Measurements from ENCODE around the gene RTL5.

GRCh38 chrX:72108666-72109065 lies 23.0 kb downstream of the RTL5 start:
- TF ChIP-seq CTCF (IDR thresholded peaks at IDR 0.05) (no peak), YY1 (IDR thresholded peaks at IDR 0.05; ENCODE audit: low read depth) (no peak), TEAD4 (IDR thresholded peaks at IDR 0.05; ENCODE audit: borderline replicate concordance, insufficient read depth) (no peak), USF1 (IDR thresholded peaks at IDR 0.05; ENCODE audit: borderline replicate concordance, low read depth) (no peak), POLR2AphosphoS5 (IDR thresholded peaks at IDR 0.05; ENCODE audit: low read depth, low read length) (no peak), SMC3 (IDR thresholded peaks at IDR 0.05; ENCODE audit: low read depth, low read length) (no peak), REST (IDR thresholded peaks at IDR 0.05; ENCODE audit: low read depth, low read length) (no peak), EP300 (IDR thresholded peaks at IDR 0.05; ENCODE audit: borderline replicate concordance in 1 of 2, low read depth in 1 of 2, low read length in 1 of 2) (no peak), JUND (IDR thresholded peaks at IDR 0.05) (no peak), RAD21 (IDR thresholded peaks at IDR 0.05; ENCODE audit: low read length) (no peak), GABPA (IDR thresholded peaks at IDR 0.05; ENCODE audit: low read depth) (no peak), CHD2 (IDR thresholded peaks at IDR 0.05; ENCODE audit: low read length, partially characterized antibody) (no peak)
- TF ChIP-seq, protein P1, sequence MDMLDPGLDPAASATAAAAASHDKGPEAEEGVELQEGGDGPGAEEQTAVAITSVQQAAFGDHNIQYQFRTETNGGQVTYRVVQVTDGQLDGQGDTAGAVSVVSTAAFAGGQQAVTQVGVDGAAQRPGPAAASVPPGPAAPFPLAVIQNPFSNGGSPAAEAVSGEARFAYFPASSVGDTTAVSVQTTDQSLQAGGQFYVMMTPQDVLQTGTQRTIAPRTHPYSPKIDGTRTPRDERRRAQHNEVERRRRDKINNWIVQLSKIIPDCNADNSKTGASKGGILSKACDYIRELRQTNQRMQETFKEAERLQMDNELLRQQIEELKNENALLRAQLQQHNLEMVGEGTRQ (IDR thresholded peaks at IDR 0.05; ENCODE audit: borderline replicate concordance, low read depth, low read length) = no peak
